GM12873 (cell line): Measurements from ENCODE around the gene NFIC.

Experiments used
- TF ChIP-seq, protein P1 (sequence below): IDR thresholded peaks from 2 replicates; pipeline ENCODE4 v1.5.1; 2012; ENCODE audit warnings: low read depth, mild to moderate bottlenecking, moderate library complexity, low read length, control low read depth; ENCODE audit not compliant: insufficient read depth; ENCODE audit errors: missing control alignments

NFIC gene

DNA sequence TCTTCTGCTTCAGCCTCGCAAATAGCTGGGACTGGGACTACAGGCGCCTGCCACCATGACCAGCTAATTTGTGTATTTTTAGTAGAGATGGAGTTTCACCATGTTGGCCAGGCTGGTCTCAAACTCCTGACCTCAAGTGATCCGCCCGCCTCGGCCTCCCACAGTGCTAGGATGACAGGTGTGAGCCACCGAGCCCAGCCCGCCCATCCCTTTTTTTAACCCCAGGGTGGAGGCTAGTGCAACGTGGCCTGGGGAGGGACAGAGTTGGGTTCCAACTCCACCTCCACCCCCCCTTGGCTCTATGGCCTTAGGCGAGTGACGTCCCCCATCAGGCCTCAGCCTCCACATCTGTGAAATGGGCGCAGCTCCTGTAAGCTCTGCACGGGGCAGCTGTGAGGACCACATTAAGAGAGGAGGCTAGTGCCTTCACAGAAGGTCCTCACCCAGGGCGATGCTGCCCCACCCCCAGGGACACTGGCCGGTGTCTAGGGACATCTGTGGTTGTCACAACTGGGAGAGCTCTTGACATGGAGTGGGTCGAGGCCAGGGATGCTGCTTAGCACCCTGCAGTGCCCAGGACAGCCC lies 76.2 kb downstream of the NFIC start:
- TF ChIP-seq, protein P1, sequence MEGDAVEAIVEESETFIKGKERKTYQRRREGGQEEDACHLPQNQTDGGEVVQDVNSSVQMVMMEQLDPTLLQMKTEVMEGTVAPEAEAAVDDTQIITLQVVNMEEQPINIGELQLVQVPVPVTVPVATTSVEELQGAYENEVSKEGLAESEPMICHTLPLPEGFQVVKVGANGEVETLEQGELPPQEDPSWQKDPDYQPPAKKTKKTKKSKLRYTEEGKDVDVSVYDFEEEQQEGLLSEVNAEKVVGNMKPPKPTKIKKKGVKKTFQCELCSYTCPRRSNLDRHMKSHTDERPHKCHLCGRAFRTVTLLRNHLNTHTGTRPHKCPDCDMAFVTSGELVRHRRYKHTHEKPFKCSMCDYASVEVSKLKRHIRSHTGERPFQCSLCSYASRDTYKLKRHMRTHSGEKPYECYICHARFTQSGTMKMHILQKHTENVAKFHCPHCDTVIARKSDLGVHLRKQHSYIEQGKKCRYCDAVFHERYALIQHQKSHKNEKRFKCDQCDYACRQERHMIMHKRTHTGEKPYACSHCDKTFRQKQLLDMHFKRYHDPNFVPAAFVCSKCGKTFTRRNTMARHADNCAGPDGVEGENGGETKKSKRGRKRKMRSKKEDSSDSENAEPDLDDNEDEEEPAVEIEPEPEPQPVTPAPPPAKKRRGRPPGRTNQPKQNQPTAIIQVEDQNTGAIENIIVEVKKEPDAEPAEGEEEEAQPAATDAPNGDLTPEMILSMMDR = no peak

DNA sequence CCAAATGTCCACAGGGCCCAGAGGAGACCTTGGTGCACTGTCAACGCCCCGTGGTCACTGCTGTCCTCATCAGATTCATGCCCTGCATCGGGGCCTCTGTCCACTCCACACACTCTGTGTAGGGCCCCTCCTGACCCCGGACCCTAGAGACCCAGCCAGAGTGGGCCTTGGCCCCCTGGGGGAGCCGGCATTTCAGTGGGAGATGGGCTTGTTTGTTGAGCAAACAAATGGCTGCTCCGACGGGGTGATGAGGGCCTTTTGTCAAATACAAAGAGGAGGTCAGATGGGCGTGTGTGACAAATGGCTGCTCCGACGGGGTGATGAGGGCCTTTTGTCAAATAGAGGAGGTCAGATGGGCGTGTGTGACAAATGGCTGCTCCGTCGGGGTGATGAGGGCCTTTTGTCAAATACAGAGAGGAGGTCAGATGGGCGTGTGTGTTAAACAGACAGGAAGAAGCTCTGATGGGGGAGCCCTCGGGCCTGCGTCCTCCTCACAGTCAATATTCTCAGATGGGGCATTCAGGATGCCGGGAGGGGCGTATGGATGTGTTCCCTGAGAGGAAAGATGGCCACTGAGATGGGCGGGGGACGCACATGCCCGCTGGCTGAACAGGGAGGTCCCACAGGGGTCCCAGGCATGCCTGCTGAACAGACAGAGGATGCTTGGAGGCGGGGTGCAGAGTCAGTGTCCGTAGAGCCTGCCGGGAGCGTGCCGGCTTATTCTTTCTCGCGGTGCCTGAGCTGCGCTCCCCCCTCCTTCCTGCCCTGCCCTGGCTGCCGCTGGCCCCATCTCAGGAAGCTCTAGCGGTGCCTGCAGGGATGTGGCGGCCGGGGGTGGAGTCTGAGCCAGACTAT lies 77.7 kb downstream of the NFIC start:
- TF ChIP-seq, protein P1 = no peak

DNA sequence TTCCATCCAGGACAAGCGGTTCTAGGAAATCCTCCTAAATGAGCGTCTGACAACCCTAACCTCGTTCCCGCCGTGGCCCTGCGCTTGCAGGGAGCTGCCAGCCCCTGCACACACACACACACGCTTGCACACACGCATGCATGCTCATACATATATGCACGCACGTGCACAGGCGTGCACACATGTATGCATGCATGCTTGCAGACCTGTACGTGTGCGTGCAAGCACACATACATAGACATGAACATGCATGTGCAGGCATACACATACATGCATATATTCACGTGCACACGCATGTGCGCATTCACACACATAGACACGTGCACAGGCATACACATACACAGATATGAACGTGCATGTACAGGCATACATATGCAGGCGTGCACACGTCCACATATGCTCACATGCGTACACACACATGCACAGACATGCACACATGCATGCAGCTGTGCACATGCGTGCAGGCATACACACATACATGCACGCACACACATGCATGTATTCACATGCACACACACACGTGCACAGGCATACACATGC lies 78.4 kb downstream of the NFIC start:
- TF ChIP-seq, protein P1 = no peak

DNA sequence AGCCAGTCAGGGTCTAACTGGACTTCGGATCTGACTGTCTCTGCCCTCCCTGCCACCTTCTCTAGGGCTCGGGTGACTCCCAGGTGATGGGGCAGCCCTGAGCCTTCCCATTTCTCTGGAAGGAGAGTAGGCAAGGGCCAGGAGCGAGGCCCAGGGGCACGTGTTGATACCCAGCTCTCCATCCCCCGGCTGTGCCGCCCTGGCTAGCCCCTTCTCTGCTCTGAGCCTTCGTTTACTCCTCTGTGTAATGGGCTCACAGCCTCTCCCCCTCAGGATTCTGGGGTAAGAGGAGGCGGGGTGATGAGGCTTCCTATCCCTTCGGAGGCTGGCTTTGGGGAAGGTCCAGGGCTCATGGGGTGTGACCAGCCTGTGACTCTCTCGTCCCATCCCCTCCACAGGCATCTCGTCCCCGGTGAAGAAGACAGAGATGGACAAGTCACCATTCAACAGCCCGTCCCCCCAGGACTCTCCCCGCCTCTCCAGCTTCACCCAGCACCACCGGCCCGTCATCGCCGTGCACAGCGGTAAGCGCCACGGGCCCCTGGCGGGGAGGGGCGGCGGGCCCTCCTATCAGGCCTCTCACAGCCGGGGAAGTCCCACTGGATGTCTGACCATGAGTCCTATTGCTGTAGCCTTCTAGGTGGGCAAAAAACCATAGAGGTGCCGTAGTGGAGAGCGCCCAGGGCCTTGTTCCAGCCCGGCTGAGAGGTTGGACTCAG lies 82.4 kb downstream of the NFIC start:
- TF ChIP-seq, protein P1 = no peak

DNA sequence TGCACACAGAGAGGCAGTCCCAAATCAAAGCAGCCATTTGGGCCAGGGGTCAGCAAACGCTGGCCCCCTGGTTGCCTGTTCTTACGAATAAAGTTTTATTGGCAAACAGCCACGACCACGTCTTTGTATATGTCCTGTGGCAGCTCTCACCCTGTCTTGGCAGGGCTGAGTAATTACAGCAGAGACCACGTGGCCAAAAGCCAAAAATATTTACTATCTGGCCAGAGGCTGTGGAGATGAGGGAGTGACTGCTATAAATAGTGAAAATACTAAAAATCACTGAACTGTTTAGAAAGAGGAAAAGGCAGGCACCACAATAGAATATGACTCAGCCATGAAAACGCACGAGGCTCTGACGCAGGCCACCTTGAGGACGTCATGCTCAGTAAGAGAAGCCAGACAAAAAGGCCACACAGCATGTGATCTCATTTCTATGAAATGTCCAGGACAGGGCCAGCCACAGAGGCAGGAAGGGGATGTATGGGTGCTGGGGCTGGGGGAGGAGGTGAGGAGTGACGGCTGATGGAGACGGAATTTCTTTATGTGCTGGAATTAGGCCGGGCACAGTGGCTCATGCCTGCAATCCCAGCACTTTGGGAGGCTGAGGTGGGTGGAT lies 84.5 kb downstream of the NFIC start:
- TF ChIP-seq, protein P1 = no peak

DNA sequence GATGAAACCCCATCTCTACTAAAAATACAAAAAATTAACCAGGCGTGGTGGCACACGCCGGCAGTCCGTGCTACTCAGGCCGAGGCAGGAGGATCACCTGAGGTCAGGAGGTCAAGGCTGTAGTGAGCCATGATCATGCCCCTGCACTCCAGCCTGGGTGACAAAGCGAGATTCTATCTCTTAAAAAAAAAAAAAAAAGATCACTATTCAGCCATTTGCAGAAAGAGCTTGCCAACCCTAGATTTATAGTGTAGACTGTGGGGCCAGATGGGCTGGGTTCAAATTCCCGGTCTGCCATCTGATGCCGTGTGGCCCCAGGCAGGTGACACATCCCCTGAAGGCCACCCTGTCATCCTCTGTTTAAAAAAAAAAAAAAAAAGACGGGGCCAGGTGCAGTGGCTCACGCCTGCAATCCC lies 85.1 kb downstream of the NFIC start:
- TF ChIP-seq, protein P1 = no peak
